ENCODE results near the gene ARHGAP15.
A peak's percentile ranks its signal among the peaks of the same experiment; 100 is the strongest.

The ARHGAP15 gene

DNA sequence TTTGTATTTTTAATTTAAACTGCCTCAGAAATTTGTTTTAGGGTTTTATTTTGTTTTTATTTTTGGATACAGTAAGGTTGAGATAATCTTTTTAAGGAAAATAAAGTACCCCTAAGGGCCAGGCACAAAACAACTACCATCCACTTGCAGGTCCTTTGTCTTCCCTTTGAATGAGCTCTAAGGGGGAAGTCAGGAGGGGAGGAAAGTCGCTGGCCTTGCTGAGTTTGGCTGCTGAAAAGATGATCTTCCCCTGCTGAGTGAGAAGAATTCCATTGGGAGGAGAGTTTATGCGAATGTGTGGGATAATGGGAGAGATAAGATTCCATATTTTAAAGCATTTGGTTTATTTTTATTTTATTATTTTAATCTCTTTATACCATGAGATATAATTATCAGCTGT is 100.7 kb downstream of the ARHGAP15 start:
- DNase-seq = no peak

DNA sequence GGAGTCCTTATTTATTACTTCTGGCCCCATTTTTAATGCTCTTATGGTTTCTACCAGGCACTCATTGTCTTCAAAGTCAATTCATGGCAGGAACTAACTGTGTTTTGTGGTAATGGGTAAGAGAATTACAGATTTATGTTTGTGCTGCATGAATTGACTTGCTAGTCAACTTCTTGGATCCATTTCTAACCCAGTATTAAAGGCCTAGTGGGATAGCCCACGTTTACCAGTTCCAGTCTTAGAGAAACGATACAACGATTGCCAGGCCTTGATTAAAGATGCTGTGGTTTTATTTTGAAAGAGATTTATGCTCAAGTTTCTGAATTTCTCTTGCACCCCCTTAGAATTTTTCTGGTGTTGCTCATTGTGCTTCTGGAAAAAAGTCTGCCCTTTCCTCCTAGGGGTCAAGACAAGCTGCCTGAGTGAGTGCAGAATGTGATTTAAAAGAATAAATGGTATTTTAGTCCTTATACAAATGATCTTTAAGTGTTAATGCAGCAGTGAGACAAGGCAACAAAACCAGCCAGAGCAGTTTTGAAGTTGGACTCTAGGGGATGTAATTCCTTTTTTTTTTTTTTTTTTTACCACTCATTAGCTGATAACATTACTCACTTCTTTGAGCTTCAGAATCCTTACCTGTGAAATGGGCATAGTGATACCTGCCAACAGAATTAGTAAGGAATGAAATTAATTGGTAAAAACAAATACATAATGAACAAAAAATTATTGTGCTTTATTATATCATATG is 101.5 kb downstream of the ARHGAP15 start:
- DNase-seq = no peak

DNA sequence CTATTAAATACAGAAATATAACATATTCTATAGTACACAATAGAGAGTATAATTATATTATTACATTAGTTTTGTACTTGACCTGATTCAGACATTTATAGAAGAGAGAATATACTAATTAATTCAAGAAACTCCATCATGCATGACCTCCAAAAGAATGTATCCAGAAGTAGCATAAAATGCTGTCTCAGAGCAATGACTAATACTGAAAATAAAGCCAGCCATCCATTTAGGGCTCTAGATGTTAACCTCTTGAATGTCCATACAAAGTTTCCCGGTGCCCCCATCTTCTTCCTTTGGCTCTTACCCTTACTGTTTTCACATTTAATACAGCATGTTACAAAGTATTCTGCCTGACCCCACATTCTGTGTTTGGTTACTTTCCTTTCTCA is 102.0 kb downstream of the ARHGAP15 start:
- DNase-seq = no peak

DNA sequence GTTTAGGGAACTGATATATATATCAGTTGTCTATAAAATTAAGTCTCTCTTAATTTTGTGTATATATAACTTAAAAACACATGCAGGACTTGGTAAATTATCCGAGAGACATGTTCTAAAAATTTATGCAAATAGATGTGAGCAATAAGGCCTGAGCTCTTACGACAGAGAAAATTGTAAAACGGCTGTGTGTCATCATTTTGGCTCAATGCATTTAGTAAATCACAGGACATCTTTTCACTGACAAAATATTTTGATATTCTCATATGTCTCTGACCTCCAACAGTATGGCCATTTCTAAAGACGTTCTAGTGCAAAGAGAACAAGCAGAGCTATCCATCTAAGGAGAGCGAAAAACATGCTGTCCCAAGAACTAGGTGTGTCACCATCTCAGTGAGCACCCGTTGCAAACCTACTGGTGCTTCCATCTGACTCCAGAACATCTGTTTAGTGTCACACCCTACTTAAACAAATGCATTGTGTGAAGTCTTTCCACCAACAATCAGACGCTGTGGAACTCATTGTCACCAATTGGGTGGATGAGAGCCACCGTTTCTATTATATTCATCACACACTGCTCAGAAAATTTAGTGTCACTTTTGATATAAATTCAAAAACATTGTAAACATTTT is 108.0 kb downstream of the ARHGAP15 start:
- DNase-seq = no peak

DNA sequence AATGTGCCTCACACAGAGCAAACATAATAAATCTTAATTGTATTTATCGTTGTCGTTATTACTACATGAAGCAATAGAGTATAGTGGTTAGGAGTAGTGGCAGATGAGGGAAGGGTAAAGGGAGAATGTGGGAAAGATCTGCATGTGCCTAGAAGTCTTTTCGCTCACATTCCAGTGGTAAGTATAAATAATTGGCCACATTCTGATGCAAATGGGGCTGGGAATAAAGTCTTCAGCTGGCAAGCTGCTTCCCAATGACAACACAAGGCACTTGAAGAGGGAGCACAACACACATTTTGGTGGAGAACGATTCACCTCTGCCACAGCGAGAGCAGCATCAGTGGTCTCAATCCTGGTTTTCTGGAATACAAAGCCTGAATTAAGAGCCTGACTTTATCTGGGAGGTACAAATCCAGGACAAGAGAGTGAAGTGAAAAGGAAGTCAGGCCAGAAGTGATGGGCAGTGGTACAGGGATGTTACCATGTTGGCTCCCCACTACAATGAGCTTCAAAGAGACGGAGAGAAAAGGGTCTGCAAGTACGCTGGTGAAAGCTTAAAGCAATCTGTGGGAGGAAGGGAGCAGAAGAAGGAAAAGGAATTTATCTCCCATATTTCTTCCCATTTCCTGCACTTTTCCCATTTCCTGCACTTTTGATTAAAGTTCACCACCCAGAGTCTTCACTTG is 112.3 kb downstream of the ARHGAP15 start:
- no peak for DNase-seq

DNA sequence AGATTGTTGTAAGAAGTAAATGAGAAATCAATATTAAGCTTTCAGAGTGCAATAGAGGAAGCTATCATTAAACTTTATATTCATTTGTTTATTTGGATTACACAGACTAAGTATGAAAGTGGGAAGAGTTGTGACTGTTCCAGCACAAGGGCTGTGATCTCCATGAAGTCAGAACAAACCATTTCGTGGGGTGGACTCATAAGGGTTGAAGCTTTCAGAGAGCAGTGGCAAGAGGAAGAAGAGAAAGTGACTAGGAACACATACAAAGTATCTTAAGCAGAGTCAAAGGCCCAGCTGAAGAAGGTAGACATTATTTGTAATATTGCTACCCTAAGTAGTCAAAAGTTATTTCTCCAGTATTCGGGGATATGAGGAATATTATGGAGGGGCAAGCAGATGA is 117.0 kb downstream of the ARHGAP15 start:
- no peak for DNase-seq

DNA sequence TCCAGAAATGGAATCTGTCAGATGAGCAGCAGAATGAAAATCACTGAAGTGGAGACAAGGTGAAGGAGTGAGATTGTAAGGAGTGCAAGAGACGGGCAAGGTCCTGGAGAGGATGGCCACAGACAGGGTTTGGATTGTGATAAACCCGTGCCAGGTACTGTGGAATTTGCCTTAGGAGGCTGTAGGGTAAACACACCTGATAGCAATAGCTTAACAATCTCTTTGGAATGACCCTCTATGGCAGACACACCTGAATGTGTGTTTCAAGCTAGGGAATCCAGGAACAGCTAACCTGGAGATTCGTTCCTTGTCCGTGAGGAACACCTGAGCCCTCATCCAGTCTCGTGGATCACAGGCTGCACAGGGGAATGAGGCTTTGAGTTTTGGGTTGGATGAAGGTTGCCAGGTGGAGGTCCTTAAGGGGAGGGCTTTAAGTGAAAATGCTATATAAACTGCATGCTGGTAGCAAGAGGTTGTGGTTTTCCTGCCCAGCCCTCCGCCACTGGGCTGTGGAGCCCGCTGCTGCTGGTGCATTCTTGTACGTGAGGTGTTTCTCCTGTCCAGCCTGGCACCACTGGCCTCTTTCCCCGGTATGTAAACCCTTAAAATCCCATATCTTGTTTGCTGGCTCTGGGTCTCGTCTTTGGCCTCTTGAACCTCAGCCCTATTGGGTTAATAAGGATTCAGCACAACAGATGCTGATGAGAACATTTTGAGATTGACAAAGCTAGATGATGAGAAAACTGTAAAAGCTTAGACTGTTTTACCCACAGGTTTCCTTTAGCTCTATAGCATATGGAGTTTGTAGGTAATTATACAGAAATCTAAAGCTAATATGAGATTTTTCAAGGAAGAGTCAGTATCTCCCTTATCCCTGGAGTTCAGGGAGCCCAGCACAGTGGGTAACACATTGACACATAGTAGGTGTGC is 117.9 kb downstream of the ARHGAP15 start:
- no peak for DNase-seq

DNA sequence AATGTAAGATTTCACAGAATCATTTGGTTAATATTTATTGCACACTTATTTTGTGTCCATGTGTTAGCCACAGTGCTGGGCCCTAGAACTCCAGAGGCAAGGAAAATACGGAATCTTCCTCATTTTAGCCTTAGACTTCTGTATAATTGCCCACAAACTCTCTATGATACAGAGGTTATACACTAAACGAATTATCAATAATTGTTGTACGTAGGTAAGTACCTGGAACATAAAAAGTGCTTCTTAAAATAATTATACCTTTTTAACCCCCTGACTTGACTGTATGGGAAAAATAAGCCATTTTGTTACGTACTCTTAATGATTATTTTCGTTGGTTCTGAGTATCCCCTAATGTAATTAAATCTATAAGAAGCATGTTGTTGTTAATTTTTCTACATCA is 119.4 kb downstream of the ARHGAP15 start:
- no peak for DNase-seq

DNA sequence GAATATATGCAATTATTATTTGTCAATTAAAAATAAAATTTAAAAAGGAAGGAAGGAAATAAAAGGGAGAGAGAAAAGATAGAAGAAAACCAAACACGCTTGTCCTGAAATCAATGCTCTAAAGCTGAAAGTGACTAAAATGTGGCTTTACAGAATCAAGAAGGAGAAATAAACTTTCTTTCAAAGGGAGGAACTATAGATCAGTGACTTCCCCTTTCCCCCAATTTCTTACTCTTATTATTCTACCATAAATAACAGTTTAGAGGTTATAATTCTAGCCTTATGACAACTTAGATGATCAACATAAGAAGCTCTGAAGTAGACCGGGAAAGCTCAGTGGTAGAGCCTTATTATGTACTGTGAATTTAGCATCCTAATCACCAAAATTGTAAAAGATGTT is 122.5 kb downstream of the ARHGAP15 start:
- no peak for DNase-seq

DNA sequence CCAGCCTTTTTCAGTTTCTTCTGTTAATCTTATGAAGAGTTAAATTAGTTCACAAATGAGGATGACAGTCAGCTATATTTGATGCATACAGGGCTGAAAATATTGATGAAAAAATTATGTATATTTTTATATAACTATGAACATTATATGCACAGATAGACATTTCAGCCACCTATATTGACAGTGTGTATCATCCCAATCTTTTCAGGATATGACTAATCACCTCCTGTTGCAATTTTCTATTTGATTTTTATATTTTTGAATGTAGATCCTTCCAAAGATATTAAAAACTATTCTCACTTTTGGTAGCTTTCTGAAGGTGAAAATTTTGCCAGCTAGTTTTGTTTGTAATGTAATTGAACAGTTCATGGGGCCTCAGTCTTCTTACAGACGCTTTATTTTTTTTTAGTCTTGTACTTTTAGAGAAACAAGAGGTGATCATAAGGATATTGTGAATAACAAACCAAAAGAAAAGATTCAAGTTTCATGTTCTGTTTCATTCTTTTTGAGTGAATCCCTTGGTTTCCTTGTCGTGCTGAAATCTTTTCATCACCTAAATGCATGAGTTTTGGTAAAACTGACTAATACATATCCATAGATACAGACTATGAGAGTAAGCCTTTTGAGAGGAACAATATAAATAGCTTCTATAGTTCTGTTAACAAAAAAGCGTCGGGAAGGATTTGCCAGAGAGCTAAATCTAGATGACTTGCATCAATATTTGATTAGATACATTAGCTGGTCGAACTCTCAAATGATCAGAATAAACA is 123.1 kb downstream of the ARHGAP15 start:
- no peak for DNase-seq

DNA sequence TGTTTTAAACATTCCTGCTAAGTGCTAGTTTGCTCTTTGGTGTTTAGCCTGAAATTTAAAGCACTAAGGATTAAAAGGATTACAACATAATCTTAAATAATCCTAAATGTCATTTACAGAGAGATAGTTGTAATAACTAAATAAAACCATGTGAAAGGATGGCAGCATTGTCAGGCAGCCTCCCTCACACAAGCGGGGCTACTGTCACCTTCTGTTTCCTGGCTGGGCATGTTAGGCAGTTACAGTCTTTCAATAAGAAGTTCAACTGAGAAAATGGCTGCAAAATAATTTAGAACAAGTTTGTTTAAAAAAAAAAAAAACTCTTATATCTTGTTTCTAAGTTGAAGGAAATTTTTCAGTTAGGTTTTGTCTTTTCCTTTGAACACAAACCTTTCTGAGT is 124.9 kb downstream of the ARHGAP15 start:
- no peak for DNase-seq

DNA sequence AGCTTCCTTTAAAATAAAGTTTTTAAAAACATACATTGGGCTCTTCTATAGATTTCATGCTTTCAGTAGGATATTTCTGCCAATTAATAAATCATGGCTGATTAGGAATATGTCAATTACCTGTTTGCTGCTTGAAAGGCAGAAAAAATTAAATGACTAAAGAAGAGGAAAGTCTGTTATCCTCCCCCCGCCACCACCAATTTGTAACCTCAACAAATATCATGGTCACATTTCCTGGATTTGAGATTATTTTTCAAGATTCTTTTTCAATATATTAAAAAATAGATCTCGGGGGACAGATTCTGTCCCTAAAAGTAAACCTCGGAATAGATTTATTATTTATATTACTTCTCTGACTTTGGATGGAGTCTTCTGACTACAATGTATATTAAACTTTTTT is 125.9 kb downstream of the ARHGAP15 start:
- DNase-seq = no peak

DNA sequence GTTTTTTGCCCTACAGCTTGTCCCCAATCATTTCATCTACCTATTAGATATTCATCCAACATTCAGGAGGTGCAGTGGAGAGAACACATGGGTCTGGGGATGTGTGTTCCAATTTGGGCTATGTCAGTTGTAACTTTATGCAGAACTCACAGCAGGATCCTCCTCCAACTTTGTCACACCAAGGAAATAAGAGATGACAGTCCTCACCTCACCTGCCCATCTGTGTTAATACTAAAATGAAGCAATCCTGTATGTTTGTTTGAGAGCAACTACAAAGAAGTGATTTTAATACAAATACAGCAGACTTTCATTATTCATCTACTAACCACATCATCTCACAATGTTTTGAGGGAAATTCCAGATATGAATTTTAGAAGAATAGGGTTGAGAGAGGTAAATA is 126.7 kb downstream of the ARHGAP15 start:
- DNase-seq = no peak

DNA sequence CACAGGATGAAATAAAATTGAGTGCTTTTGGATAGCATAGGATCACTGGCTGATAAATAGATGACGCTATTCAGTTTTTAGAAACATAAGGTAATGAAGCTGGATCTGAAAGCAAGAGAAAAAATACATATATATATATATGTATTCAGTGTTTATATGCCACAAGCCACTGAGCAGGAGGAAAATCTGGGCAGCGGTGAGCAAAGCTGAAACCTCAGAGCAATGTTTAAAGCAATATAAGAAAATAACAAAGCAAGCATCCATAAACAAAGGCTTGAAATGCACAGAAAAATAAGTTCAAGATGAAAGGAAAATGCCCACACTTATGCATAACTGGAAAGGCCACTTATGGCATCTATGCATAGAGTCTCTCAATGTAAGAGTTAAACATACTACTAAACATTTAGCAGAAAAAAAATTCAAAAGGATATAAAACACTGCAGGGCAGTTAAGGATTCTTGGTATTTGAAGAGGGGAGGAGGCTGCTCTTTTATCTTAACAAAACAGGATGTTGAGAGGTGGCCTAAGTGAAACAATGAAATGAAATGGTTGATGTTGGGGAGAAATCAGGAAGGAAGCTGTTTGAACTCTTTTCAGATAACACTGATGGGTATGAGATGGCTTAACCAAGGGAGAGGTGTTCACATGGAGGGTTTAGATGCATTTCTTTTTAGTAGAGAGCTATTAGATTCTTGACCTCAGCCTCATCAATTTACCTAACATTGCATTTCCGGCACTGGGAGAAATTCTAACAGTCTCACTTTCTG is 129.1 kb downstream of the ARHGAP15 start:
- DNase-seq = no peak

DNA sequence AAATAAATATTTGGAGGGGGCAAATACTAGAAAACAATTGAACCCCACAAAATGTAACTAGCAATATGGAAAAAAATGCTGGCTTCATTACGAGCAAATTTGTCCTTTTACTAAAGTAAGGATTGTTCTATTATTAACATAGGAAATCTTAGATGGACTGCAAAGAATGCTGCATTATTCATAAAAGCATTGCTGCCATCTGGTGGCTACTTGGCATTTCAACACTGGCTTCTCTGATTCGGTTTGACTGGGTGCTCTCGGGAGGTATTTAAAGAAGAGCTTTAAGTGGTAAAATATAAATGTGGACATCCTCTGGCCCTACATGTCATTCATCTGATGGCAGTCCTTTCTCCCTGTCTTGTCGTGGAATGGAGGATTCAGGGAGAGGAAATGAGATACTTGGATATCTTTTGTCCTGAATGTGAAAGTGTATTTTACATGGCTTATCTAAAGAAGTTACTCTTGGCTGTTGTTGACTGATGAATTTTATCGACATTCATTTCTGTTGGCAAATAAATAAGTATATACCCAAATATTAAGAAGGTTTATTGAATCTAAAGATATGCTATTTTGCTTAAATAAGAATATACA is 130.2 kb downstream of the ARHGAP15 start:
- DNase-seq = peak; percentile 28

DNA sequence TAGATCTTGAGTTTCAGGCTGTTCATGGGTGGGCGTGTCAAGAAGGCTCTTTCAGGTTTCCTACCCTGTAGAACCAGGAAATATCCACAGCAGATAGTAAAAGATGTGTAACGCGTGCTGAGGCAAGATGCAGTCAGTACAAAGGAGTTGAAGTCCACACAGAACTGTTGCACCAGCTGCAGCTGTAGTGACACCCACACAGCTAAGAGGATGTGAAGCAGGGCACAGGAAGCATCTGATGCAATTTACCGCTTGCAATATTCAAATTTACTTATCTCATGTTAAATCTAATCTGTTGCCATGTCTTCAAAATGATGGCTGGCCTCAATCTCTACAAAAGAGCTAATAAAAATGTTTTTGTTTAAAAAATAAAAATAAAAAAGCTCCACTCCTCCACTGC is 132.8 kb downstream of the ARHGAP15 start:
- DNase-seq = no peak

DNA sequence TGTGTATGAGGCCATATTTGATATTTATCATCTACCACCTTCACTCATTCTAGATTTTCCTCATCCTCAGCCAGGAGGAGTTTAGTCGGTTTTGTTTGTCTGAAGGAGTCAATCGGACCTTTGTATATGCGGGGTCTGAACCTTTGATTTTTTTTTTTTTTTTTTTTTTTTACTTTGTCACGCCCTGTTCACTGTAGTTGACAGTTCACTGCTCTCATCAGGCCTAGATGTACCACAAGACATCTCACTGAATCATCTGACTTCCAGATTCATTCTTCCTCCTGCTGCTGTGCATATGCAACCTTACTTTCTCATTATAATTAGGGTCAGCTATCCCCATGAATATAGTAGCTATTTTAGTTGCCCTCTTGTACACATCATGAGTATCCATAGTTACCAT is 133.2 kb downstream of the ARHGAP15 start:
- DNase-seq = no peak

DNA sequence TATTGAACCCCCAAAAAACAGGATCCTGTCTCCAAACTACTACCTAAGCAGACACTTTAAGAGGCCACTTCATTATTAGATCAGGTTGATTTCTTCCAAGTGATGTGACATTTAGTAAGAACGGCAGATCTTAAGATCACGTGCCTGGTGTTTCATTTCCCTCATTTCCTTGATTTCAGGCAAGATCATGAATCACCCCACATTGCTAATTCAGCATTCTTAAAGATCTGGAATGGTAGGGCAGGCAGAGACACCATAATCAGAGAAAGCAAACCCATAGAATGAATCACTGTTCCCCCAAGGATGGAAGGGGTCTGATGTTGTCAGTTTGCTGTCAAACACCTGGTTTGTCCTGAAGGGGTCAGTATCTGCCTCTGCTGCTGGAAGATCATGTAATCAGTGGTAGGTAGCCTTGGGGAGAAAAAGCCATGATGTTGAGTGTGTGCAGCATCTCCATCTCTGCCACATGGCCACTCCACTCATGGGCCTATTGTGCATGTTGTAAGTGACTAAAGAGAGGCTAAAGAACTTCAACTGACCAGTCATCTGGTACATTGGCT is 133.9 kb downstream of the ARHGAP15 start:
- DNase-seq = no peak

DNA sequence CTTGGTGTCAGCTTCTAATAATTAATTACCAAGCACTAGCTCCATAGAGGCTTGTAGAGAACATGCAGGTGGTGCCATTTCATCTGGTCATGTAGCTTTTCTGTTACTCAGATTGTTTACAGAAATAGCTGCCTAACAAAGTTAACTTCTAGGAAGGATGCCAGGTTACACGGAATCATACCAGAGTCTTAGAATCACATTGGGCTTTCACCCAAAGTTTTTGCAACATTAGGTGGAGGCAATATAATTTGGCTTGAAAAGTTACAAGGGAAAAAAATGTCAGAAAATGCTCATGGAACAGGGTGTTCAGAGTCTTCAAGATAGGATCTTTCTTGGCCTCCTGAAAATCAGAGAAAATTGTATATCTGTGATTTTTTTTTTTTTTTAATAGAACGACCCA is 135.6 kb downstream of the ARHGAP15 start:
- DNase-seq = no peak

DNA sequence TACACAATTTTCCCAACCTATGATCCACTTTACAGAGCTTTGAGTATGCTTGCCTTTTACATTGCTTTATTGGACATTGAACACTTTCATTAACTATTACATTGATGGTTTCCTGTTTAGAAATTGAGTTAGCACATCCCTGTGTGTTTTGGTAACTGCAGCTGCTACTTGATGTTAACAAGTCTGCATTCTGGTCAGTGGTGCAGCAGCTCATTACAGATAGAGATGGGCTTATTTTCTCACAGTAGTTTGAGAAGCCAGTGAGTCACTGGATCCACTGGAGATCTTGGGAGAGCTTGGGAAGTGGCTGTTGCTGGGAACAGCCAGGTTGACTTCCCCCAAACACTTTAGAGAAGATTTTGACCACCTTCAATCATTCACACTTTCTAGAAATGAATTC is 150.5 kb downstream of the ARHGAP15 start:
- DNase-seq = no peak
